Measurements from ENCODE around the gene ASB14. TPM values are rescaled to one million over a fixed set of nuclear protein-coding genes. Genes with fewer than 3 reads are reported as not detected.
"Not testable (repeated sequence)": the region's sequence is repeated elsewhere in the genome, so short reads cannot be mapped to it uniquely, and the experiment has no call there.

ASB14 gene
- total RNA-seq, 4 donors from 2014 or later, result not detected

DNA sequence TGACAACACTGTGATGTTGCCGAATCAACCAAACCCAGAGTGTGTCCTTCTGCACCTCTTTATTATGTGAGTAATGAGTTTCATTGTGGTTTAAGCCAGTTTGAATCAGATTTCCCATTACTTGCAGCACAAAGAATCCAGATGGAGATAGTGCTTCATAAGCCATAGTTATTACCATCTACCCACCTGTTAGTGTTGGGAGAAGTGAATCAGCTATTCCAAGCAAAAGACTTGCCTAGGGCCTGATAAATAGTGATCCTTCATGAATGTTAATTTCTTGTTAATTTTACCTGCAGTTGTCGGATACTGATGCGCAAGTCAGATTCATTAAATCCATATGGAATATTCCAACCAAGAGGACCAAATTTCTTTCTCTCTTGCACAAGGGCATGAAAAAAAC, 21.7 kb upstream of the ASB14 start:
- Histone ChIP-seq H3K27ac (no peak overlapping the region), H3K9me3 (no peaks in the 10 kb centered on the region), H3K4me3 (replicated peaks in 1 of 3) (no peak overlapping the region), H3K36me3 (no peaks in the 10 kb centered on the region), H3K27me3 (no peaks in the 10 kb centered on the region), H3K4me1 (no peaks in the 10 kb centered on the region)
- DNase-seq, result no peak
- WGBS, 2 donors, result 95% methylated on average over 3 of the region's 3 CpGs
- TF ChIP-seq, protein P1, sequence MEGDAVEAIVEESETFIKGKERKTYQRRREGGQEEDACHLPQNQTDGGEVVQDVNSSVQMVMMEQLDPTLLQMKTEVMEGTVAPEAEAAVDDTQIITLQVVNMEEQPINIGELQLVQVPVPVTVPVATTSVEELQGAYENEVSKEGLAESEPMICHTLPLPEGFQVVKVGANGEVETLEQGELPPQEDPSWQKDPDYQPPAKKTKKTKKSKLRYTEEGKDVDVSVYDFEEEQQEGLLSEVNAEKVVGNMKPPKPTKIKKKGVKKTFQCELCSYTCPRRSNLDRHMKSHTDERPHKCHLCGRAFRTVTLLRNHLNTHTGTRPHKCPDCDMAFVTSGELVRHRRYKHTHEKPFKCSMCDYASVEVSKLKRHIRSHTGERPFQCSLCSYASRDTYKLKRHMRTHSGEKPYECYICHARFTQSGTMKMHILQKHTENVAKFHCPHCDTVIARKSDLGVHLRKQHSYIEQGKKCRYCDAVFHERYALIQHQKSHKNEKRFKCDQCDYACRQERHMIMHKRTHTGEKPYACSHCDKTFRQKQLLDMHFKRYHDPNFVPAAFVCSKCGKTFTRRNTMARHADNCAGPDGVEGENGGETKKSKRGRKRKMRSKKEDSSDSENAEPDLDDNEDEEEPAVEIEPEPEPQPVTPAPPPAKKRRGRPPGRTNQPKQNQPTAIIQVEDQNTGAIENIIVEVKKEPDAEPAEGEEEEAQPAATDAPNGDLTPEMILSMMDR (IDR thresholded peaks at IDR 0.05), result no peak
- no peak for TF ChIP-seq POLR2A (IDR thresholded peaks at IDR 0.05)
- intact Hi-C loops (cut with DNase I), result no loop called here

DNA sequence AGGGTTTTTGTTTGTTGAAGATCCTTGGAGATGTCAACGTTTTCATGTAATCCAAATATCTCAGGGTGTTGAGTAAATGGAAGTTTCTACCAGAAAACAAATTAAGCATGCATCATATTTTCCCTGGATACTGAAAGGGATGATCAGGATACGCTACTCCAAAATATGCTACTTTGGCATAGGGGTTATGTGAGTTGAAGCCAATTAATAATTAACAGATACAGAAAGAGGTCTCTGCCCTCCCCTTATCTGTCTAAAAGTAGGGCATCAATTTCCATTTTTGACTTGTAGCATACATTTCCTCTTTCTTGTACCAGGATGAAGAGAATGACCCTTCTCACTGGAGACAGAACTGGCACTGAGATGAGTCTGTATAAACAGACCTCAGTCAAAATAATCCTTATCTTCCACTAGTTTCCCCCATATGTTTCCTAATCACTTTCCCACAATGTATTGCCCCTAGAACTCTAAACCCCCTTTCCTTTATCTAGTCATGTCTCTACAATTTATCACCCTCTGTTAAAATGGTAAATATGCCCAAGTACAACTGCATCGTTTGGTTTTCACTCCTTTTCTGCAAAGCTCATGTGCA, 17.4 kb upstream of the ASB14 start:
- H3K27ac ChIP-seq, result no peak overlapping the region
- H3K27me3 ChIP-seq, result no peaks in the 10 kb centered on the region
- no peaks in the 10 kb centered on the region for H3K36me3 ChIP-seq
- H3K4me1 ChIP-seq, result no peaks in the 10 kb centered on the region
- WGBS, 2 donors, result 54 to 57% methylated on average over 3 of the region's 3 CpGs
- TF ChIP-seq, protein P1 (IDR thresholded peaks at IDR 0.05), result no peak
- no peak for TF ChIP-seq POLR2A (IDR thresholded peaks at IDR 0.05)
- H3K9me3 ChIP-seq, result no peaks in the 10 kb centered on the region
- intact Hi-C loops (cut with DNase I), result no loop called here
- H3K4me3 ChIP-seq (replicated peaks in 1 of 3), result no peak overlapping the region
- DNase-seq, result no peak

DNA sequence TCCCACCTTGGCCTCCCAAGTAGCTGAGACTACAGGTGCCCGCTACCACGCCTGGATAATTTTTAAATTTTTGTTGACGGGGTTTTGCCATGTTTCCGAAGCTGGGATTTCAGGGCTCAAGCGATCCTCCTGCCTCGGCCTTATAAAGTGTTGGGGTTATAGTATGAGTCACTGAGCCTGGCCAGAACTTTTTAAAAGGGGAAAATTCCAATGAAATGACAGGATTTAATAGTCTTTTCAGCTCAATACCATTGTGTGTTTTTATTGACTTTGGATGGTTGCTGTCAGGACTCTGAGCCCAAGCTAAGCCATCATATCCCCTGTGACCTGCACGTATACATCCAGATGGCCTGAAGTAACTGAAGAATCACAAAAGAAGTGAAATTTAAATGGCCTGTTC, 11.0 kb upstream of the ASB14 start:
- H3K4me3 ChIP-seq (replicated peaks in 1 of 3); H3K4me1 ChIP-seq; DNase-seq; H3K27me3 ChIP-seq; intact Hi-C loops (cut with DNase I); H3K9me3 ChIP-seq; H3K27ac ChIP-seq; H3K36me3 ChIP-seq: not testable (repeated sequence)
- WGBS, 2 donors, result 92 to 99% methylated on average over 7 of the region's 7 CpGs

DNA sequence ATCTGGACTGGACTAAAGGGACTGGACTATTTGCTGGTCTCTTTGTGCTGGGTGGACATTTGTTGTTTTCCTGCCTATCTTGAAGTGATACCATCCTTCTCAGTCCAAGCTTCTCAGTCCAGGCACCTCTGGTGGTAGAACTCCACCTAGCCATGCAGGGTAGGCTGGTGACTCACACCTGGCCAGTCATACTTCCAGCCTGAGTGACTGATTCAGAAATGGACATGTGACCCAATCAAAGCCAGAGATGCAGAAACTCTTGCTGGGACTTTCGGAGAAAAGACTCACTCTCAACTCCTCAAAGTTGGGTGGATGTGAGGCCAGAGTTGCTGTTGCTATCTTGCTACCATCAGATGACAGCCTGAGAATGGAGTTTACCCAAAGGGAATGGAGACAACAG, 5.6 kb upstream of the ASB14 start:
- Histone ChIP-seq H3K4me3 (replicated peaks in 1 of 3) (no peak overlapping the region), H3K27me3 (no peaks in the 10 kb centered on the region), H3K9me3 (no peaks in the 10 kb centered on the region), H3K27ac (no peak overlapping the region), H3K36me3 (no peaks in the 10 kb centered on the region), H3K4me1 (no peaks in the 10 kb centered on the region)
- no peak for DNase-seq
- WGBS, 2 donors, result 94 to 100% methylated on average over 1 of the region's 1 CpG
- intact Hi-C loops (cut with DNase I), result no loop called here
- no peak for TF ChIP-seq POLR2A (IDR thresholded peaks at IDR 0.05)
- TF ChIP-seq, protein P1 (IDR thresholded peaks at IDR 0.05), result no peak

DNA sequence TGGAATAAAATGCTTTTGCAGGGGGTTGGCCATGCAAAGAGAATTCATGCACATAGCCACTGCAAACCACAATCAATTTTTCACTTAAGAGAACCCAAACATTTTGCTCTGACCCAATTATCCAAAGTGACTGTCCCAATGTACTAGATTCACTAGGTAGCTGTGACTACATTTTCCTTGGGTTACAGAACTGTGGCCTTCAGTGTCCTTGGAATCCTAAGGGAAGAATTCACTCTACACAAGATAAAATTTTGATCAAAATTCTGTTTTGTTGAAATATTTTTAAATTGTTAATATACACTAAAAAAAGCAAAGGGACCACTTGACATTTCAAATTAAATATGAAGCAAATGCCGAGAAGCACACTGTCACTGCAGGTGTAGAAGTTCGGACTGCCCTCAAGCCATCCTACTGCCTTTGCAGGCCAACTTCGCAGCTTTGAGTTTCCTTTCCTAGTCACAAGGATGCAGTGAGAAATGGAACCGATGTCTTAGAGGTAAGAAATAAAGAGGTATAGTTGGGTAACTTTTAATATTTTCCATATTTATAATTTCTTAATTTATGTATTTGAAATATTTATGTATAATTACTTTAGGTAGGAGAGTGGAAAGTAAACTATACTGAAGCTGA, 527 bp upstream of the ASB14 start:
- H3K27me3 ChIP-seq, result no peaks in the 10 kb centered on the region
- H3K9me3 ChIP-seq, result no peaks in the 10 kb centered on the region
- DNase-seq, result no peak
- no peak for TF ChIP-seq POLR2A (IDR thresholded peaks at IDR 0.05)
- TF ChIP-seq, protein P1 (IDR thresholded peaks at IDR 0.05), result no peak
- 92 to 93% methylated on average over 4 of the region's 4 CpGs for WGBS, 2 donors
- intact Hi-C loops (cut with DNase I), result no loop called here
- no peaks in the 10 kb centered on the region for H3K4me1 ChIP-seq
- H3K4me3 ChIP-seq (replicated peaks in 1 of 3), result no peak overlapping the region
- H3K36me3 ChIP-seq, result no peaks in the 10 kb centered on the region
- H3K27ac ChIP-seq, result no peak overlapping the region
